GM23338 (cell line): ENCODE results near the gene JAK3. TPM values are rescaled to one million over a fixed set of nuclear protein-coding genes. Genes with fewer than 3 reads are reported as not detected.

ENCODE experiments used
- ATAC-seq: fragments of 200-7000 bp; cut with Tn5 transposase; 3 replicates; pipeline ENCODE4 v1.9.1; 2020
- DNase-seq: peaks from one replicate; pipeline ENCODE4 v3.0.0-alpha.2; 2015; ENCODE audit warnings: low spot score
- H2AFZ ChIP-seq: fragments of 200-600 bp; sonication (generic); 2 replicates; pipeline ENCODE4 v1.8.0; 2016; ENCODE audit warnings: antibody characterized with exemption, mild to moderate bottlenecking, moderate library complexity
- H3F3A ChIP-seq: fragments of 200-600 bp; sonication (generic); replicated peaks from 2 replicates; pipeline ENCODE4 v1.8.0; 2017; ENCODE audit warnings: antibody characterized with exemption, mixed run types, low read depth
- H3K27ac ChIP-seq: fragments of 200-600 bp; sonication (generic); 2 replicates; pipeline ENCODE4 v1.6.1; 2016; ENCODE audit warnings: low read depth
- H3K27me3 ChIP-seq: fragments of 200-600 bp; sonication (generic); 2 replicates; pipeline ENCODE4 v1.8.0; 2016; ENCODE audit warnings: mild to moderate bottlenecking, mixed run types, moderate library complexity; ENCODE audit not compliant: insufficient read depth
- H3K36me3 ChIP-seq: fragments of 200-600 bp; sonication (generic); 2 replicates; pipeline ENCODE4 v1.8.0; 2016; ENCODE audit warnings: mild to moderate bottlenecking; ENCODE audit not compliant: insufficient read depth
- H3K4me1 ChIP-seq: fragments of 200-600 bp; sonication (generic); 2 replicates; pipeline ENCODE4 v1.8.0; 2016; ENCODE audit warnings: mild to moderate bottlenecking, moderate library complexity; ENCODE audit not compliant: insufficient read depth
- H3K4me2 ChIP-seq: fragments of 200-600 bp; sonication (generic); 2 replicates; pipeline ENCODE4 v1.7.1; 2017; ENCODE audit warnings: mixed run types
- H3K4me3 ChIP-seq: fragments of 200-600 bp; sonication (generic); 2 replicates; pipeline ENCODE4 v1.6.1; 2016; ENCODE audit warnings: mixed run types
- H3K79me2 ChIP-seq: fragments of 200-600 bp; sonication (generic); replicated peaks from 2 replicates; pipeline ENCODE4 v1.8.0; 2017; ENCODE audit warnings: mild to moderate bottlenecking; ENCODE audit not compliant: insufficient read depth
- H3K9me2 ChIP-seq: fragments of 200-600 bp; sonication (generic); 2 replicates; pipeline ENCODE4 v1.8.0; 2017; ENCODE audit not compliant: insufficient read depth
- H4K20me1 ChIP-seq: fragments of 200-600 bp; sonication (generic); replicated peaks from 2 replicates; pipeline ENCODE4 v1.8.0; 2017; ENCODE audit warnings: mild to moderate bottlenecking; ENCODE audit not compliant: insufficient read depth
- H3K27ac Mint-ChIP-seq: 2 replicates; pipeline ENCODE4 v1.8.0; 2020; ENCODE audit warnings: inconsistent platforms, mild to moderate bottlenecking, moderate library complexity, mixed read lengths
- H3K27me3 Mint-ChIP-seq: 3 replicates; pipeline ENCODE4 v1.8.0; 2022; ENCODE audit warnings: low read depth, mild to moderate bottlenecking, moderate library complexity, mixed read lengths, inconsistent platforms; ENCODE audit not compliant: insufficient read depth, poor library complexity
- H3K36me3 Mint-ChIP-seq: 3 replicates; pipeline ENCODE4 v1.8.0; 2021; ENCODE audit warnings: low read depth, mild to moderate bottlenecking, inconsistent platforms, moderate library complexity, mixed read lengths
- H3K4me1 Mint-ChIP-seq: 3 replicates; pipeline ENCODE4 v1.8.0; 2020; ENCODE audit warnings: mild to moderate bottlenecking, inconsistent platforms, mixed read lengths
- H3K4me3 Mint-ChIP-seq: 3 replicates; pipeline ENCODE4 v1.8.0; 2021; ENCODE audit warnings: moderate library complexity, mild to moderate bottlenecking, inconsistent platforms, mixed read lengths
- H3K9me3 Mint-ChIP-seq: 3 replicates; pipeline ENCODE4 v1.8.0; 2020; ENCODE audit warnings: moderate library complexity, mild to moderate bottlenecking, inconsistent platforms, mixed read lengths
- CREB1 ChIP-seq: fragments of 250-450 bp; sonication (Bioruptor Pico); IDR thresholded peaks from 2 replicates; pipeline ENCODE4 v1.5.0; 2020; ENCODE audit warnings: low read depth, mild to moderate bottlenecking, moderate library complexity
- CTCF ChIP-seq, 2 experiments: fragments of 200-600 bp in 1 of 2; sonication (generic) in 1 of 2; conservative IDR thresholded peaks; 2 replicates each; pipeline versions ENCODE4 v1.5.1 to v1.6.1; 2016 to 2017; ENCODE audit warnings: antibody characterized with exemption in 2 of 2, low read depth in 2 of 2, mild to moderate bottlenecking in 2 of 2, moderate library complexity in 1 of 2
- ETS1 ChIP-seq: IDR thresholded peaks from 2 replicates; pipeline ENCODE4 v1.6.1; 2016; ENCODE audit warnings: antibody characterized with exemption
- EZH2 ChIP-seq: fragments of 200-600 bp; sonication (generic); IDR thresholded peaks from one replicate; pipeline ENCODE4 v1.8.0; 2017; ENCODE audit warnings: antibody characterized with exemption, mild to moderate bottlenecking, low read depth; ENCODE audit not compliant: unreplicated experiment
- EZH2phosphoT487 ChIP-seq: fragments of 200-600 bp; sonication (generic); IDR thresholded peaks from one replicate; pipeline ENCODE4 v1.8.1; 2018; ENCODE audit warnings: antibody characterized with exemption; ENCODE audit not compliant: unreplicated experiment
- NANOG ChIP-seq: IDR thresholded peaks from 2 replicates; pipeline ENCODE4 v1.6.1; 2016; ENCODE audit warnings: antibody characterized with exemption, borderline replicate concordance
- REST ChIP-seq: IDR thresholded peaks from one replicate; pipeline ENCODE4 v1.6.1; 2018; ENCODE audit warnings: antibody characterized with exemption; ENCODE audit not compliant: unreplicated experiment
- STAT1 ChIP-seq: IDR thresholded peaks from one replicate; pipeline ENCODE4 v1.6.1; 2016; ENCODE audit warnings: antibody characterized with exemption; ENCODE audit not compliant: unreplicated experiment
- ZNF114 ChIP-seq: fragments of 250-450 bp; sonication (Bioruptor Pico); IDR thresholded peaks from 2 replicates; pipeline ENCODE4 v1.5.0; 2020; ENCODE audit warnings: mild to moderate bottlenecking, moderate library complexity
- ZNF331 ChIP-seq: fragments of 250-450 bp; sonication (Bioruptor Pico); IDR thresholded peaks from 2 replicates; pipeline ENCODE4 v1.5.0; 2020; ENCODE audit warnings: low read depth, mild to moderate bottlenecking, moderate library complexity
- ZNF462 ChIP-seq: fragments of 250-450 bp; sonication (Bioruptor Pico); IDR thresholded peaks from 2 replicates; pipeline ENCODE4 v1.5.0; 2020; ENCODE audit warnings: mild to moderate bottlenecking, moderate library complexity
- polyA plus RNA-seq: library from polyadenylated mRNA; unstranded; fragments of >200 nt; fragmentation: Nextera tagmentation; extraction: Ambion mirVana; gene quantifications from 2 replicates; pipeline ENCODE4 v1.2.1, GENCODE V29; 2016
- total RNA-seq: library from RNA; depleted of rRNA; stranded (reverse); fragments of >200 nt; shearing (Covaris generic); gene quantifications from 2 replicates; pipeline ENCODE4 v1.2.3, GENCODE V29; 2014

Gene JAK3
- total and polyA plus RNA-seq, 2 experiments from 2014 or later: 2.9 to 5.4 TPM

- DNase-seq (no peak), ATAC-seq (no peak)
- no peak overlapping the region for H3K4me3 ChIP-seq
- H3K79me2 ChIP-seq: no peaks in the 10 kb centered on the region
- TF ChIP-seq NANOG (no peak), REST (no peak), ZNF331 (no peak), CREB1 (CRISPR knock-in tag) (no peak), EZH2 (no peak), STAT1 (no peak), CTCF (conservative IDR thresholded peaks at IDR 0.05; ENCODE audit: low read depth in 2 of 2) (no peak), ETS1 (no peak), ZNF462 (no peak), ZNF114 (no peak), EZH2phosphoT487 (no peak)
- 0 out of 2 replicates have a peak, but pooled peaks cover 3% of the 10 kb centered on the region for H3F3A ChIP-seq
- no peaks in the 10 kb centered on the region for H3K36me3 ChIP-seq
- H3K27ac ChIP-seq: no peak overlapping the region
- Mint-ChIP-seq H3K9me3 (no peaks in the 10 kb centered on the region; the same call in 2 of the 3 replicates), H3K4me1 (peaks cover 7% of the 10 kb centered on the region), H3K36me3 (no peaks in the 10 kb centered on the region), H3K4me3 (no peak overlapping the region), H3K27ac (no peak overlapping the region), H3K27me3 (peaks cover 36% of the 10 kb centered on the region)
- peak overlapping the region; percentile 93; the same call in 1 of the 2 replicates for H3K4me2 ChIP-seq
- peaks cover 5% of the 10 kb centered on the region; the same call in 1 of the 2 replicates for H3K4me1 ChIP-seq
- H3K27me3 ChIP-seq: peaks cover 16% of the 10 kb centered on the region; the same call in 1 of the 2 replicates
- H3K9me2 ChIP-seq: no peaks in the 10 kb centered on the region
- H2AFZ ChIP-seq: no peak overlapping the region
- no peaks in the 10 kb centered on the region for H4K20me1 ChIP-seq
Measured at GRCh38 chr19:17843292-17843827, 4.4 kb downstream of the JAK3 start.
